Activated T-helper 1 cell treated with anti-CD3 and anti-CD28 coated beads, Interleukin-2, amount 50 U/mL, for 16 hours (primary cell): ENCODE data around the gene PIGV.
A peak's percentile ranks its signal among the peaks of the same experiment; 100 is the strongest.

Experiments
- DNase-seq, 2 donors: peaks; one replicate each; pipeline ENCODE4 v3.0.0-alpha.2; 2020; ENCODE audit warnings: low read depth in 1 of 2, low spot score in 1 of 2

Gene PIGV

DNA sequence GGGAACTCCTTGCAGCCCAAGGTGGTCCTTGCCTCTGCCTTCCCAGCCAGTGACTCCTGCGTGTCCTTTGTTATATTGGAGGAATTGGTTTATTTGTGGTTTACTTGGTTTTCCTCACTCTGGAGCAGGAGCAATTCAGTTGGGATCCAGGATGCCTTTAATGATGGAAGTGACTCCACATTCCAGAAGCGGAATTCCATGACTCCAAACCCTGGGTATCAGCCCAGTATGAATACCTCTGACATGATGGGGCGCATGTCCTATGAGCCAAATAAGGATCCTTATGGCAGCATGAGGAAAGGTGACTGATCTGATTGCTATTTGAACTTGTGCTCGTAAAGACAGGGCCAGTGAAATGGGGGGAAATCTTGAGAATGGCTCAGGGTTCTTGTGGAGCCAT, 15.1 kb upstream of the PIGV start:
- DNase-seq = no peak

- no peak for DNase-seq
These were observed 13.3 kb upstream of the PIGV start for GRCh38 chr1:26774462-26774861.

GRCh38 chr1:26775666-26776065, 12.1 kb upstream of the PIGV start:
- DNase-seq = no peak

GRCh38 chr1:26779098-26779668, 8.6 kb upstream of the PIGV start:
- DNase-seq = no peak

- no peak for DNase-seq
These were observed 7.3 kb upstream of the PIGV start for GRCh38 chr1:26780344-26780957.

GRCh38 chr1:26781206-26781825, 6.4 kb upstream of the PIGV start:
- DNase-seq = no peak

DNA sequence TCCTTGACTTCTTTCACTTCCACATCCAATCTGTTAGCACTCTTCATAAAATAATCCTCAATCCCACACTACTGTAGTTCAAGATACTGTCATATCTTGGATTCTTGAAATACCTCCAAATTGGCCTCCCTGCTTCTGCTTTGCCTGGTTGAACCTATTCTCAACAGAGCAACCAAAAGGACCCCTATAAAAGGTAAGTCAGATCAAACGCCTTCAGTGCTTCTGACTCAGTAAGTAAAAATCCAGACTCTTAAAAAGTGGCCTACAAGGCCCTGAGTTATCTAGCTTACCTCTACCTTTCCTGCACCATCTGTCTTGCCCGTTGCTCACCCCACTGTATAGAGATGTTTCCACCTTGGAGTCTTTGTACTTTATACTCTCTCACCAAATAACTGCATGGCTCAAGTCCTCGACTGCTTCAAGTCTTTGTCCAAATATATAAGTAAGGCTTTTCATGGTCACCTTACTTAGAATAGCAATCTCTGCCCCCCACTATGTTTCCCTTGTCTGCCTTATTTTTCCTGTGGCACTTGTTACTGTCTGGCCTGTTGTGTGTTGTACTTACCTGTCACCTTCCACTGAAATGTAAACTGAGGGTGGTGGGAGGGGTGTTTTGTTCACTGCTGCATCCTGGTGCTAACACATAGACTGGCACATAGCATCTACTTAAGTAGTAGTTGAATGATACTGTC, 5.1 kb upstream of the PIGV start:
- DNase-seq = no peak

DNA sequence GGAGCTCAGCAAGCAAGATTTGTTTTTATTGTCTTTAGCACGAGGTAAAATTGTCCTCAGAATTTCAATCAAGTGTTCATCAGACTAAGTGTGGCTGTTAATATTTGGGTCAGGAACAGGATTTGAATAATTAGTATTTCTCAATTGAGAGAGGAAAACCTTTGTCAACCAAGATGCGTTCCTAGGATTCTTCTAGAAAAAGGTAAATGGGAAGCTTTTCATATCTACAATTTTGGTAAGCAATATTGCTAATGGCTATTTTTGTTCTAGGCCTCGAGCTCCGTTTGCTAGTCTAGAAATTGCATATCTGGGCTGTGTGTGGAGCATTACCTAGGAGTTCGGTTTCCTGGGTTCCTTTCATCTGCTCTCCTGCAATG, 4.1 kb upstream of the PIGV start:
- DNase-seq = no peak

DNA sequence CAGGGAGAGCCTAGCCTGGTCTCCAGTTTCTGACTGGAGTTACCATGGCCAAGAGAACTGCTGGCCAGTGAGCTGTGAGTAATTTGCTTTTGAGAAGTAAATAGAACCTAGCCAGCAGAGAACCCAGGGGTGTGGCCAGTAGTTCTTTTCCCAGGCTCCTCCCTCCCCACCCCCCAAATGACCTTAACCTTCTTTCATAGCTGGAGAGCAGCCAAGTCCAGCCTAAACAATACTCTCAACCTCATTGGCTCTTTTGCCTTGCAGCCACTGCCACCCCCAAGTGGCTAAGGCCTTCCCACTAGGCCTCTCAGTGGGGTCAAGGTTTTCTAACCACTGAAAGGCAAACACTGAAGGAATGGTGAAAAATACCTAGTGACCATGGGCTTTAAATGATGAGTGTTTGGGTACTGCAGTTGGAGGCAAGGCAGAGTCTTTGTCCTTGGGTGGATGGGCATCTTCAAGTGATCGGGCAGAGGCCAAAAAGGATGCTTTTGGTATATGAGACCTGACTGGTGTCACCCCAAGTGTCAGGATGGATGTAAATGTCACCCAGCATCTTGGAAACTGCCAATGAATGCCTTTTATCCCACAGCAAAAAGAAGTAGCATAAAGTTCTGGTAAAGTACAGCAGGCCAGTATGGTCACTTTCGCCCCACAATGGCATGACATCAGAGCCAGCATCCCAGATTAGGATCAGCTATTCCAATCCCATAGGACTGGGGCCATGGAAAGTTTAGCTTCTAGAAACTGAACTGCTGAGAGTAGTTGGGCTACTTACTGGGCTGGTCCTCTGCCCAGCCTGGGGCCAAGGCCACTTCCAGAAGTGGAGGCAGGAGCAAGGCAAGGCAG, 3.5 kb upstream of the PIGV start:
- DNase-seq = no peak

DNA sequence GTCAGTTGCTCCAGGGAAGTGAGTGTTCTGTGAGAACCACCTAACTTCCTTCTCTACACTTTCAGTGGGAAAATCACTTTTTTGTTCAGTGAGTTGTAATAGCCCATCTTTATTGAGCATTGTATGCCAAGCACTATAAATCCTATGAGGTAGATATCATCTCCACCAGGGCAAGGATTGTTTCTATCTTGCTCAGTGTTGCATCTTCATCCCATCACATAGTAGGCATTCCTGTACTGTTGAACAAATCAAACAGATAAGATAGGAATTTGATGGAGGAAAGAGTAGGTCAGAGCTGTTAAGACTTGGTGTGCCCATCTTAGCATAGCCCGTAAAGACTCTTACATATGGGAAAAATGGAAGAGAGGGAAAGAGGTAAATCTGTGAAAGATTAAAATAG, 2.9 kb upstream of the PIGV start:
- no peak for DNase-seq

DNA sequence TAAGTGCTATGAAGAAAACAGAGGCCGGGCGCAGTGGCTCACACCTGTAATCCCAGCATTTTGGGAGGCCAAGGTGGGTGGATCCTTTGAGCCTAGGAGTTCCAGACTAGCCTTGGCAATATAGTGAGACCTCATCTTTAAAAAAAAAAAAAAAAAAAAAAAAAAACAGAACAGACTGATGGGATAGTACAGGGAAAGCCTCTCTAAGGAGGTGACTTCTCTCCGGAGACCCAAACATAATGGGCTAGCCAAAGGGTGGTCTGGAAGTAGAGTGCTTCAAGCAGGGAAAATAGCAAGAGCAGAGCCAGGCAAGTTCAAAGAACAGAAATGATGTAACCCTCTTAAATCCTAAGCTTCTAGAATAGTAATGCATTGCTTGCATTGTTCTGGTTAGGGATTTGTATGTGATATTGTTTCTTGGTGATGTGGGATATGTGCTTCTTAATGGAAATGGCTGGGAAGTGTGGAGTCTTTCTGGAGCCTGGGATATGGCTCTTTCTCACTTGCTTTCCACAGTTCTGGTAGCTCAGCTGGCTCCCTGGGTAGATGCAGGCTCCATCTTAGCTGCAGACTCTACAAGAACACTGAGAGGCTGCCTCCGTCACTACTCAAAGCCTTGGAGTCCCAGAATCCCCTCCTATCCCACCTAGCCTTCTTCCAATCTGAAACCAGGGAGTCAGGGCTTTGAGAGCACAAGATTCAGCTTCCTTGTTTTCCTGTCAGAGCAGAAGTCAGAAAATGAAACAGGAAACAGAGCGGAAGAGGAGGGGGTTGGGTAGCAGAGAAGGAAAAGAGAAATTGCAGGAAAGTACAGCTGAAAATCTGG, 1.9 kb upstream of the PIGV start:
- no peak for DNase-seq

DNA sequence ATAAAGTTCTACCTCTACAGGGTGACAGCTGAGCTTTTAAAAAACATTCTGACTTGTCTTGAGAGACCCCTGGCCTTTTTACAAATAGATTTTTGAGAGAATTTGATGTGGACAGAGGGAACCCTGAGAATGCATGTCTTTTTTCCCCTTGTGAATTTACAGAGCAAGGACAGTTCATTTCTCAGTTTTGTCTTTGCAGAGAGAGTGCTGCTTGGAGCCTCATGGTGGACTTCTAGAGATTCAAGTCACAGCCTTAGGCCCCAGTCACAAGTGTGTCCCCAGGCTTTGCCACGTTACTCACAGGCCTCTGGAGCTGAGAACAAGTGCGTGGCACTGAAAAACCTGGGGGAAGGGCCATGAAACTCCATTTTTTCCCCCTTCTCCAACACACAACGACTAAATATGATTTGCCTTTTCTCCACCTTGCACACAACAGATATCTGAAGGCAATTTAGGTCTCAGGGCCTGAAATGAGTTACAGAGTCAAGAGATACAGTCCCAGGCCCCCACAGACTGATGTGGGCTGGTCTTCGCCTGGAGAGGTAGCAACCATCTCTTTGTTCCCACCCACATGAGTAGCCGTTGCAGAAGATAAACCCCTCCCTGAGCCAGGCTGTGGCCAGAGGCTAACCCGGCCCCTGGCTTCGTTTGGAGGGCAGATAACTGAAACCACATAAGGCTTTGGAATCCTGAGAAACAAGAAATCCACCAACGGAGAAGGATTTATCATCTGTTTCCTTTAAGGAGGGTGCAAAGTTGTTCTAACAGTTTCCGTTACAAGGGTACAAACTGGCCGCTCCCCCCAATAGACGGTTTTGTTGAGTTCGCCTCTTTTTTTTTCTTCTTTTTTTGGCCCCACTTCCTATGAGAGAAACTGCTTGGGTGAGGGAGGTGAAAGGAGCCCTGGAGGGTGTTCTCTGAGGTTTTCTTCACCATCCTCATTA, 1.0 kb upstream of the PIGV start:
- no peak for DNase-seq

DNA sequence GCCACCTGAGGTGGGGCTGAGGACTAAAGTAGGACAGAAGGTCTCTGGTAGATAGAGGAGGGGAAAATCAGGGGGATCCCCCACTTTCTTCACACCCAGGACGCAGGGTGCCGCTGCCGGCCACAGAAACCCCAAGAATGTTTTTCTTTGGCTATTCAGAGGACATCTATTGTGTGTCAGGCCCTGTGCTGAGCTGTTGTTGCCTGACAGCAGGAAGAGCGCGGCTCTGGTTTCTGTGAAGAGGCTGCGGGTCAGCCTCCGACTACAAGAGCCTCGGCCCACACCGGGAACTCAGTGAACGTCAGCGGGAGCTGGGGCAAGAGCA, 407 bp upstream of the PIGV start:
- DNase-seq = peak; percentile 33 to 48

GRCh38 chr1:26788515-26788785, 700 bp downstream of the PIGV start:
- no peak for DNase-seq

DNA sequence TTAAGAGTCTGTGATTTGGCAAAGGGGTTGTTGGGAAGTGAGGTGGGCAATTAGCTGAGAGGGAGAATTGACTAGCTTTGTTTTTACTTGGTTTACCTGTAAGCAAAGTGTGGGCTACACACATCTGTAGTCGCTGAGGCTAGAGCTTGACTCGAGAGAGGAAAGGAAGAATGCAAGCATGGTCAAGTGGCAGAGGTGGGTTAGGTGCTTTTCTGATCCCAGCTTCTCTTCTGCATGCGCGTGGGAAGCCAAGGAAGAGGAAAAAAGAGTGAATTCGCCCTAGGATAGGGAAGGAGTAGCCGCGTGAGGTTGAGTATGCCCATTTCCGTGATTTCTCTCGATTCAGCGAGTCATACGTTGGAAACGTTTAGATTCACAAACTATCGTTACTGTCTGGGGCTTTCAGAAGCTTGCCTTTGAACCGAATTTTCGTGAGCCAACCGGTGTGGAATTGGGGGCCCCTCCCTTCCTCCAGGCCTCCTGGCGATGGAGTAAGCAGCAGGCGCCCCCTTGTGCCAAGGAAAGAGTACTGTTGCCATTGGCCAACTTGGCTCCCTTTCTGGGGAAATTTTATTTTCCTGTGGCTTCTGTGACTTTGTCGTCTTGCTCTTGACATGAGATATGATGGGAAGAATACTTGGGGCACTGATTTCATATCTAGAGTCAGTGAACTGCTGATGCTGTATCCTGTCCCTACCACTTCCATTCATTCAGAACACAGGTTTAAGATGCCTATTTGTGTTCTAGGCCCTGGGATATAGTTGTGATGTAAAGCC, 1.3 kb downstream of the PIGV start:
- DNase-seq = peak; percentile 68 to 75

DNA sequence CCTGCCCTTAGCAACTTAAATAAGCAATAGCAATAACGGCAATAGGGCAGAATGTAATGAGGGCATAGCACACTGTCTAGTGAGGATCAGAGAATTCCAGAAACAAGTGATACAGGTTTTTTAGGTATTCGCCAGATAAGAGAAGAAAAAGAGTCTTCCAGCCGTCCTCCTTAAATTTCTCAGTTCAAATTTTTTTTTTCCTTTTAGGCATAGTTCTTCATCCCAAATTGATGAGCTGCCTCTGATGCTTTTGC, 1.8 kb downstream of the PIGV start:
- no peak for DNase-seq

- DNase-seq = no peak
These were observed 2.2 kb downstream of the PIGV start for GRCh38 chr1:26789931-26790330.

DNA sequence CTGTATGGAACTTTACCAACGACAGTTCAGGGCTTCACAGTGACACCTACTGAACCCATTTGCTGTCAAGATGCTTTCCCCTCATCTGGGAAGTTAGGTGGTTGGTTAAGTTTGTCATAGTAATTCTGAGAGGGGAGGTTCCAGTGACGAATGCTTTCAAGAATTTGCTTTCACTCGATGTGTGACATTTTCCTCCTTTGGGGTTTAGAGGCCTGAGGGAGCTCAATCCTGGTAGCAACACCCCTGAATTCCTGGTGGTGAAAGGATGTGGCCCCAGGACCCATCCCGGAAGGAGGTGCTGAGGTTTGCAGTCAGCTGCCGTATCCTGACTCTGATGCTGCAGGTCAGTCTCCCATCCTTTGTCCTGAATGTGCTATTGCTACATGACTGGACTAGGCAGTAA, 2.8 kb downstream of the PIGV start:
- DNase-seq = no peak

DNA sequence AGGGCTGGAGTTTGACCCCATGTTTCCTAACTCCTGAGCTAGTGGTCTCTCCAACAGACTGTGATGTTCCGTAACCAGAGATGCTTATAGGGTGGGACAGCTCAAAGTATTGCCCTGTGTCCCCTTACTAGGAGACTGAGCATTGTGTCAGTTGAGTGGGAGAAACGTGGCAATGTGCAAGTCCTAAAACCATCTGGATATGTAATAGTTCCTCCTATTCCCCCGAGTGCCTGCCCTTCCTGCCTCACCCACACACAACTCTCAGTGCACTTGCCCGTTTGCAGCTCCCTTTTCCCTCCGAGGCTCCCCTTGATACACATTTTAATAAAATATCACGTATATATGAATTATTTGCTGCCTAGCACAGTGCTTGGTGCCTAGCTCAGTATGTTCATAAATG, 3.4 kb downstream of the PIGV start:
- no peak for DNase-seq

GRCh38 chr1:26791626-26792025, 3.9 kb downstream of the PIGV start:
- no peak for DNase-seq
